ENCODE measurements around the gene CPED1. TPM values are rescaled to one million over a fixed set of nuclear protein-coding genes. Genes with fewer than 3 reads are reported as not detected.
"Not testable (repeated sequence)": the region's sequence is repeated elsewhere in the genome, so short reads cannot be mapped to it uniquely, and the experiment has no call there.

The CPED1 gene
- total and polyA plus RNA-seq, 3 donors from 2014 or later = 7.4 to 13.1 (median 11.8) TPM

DNA sequence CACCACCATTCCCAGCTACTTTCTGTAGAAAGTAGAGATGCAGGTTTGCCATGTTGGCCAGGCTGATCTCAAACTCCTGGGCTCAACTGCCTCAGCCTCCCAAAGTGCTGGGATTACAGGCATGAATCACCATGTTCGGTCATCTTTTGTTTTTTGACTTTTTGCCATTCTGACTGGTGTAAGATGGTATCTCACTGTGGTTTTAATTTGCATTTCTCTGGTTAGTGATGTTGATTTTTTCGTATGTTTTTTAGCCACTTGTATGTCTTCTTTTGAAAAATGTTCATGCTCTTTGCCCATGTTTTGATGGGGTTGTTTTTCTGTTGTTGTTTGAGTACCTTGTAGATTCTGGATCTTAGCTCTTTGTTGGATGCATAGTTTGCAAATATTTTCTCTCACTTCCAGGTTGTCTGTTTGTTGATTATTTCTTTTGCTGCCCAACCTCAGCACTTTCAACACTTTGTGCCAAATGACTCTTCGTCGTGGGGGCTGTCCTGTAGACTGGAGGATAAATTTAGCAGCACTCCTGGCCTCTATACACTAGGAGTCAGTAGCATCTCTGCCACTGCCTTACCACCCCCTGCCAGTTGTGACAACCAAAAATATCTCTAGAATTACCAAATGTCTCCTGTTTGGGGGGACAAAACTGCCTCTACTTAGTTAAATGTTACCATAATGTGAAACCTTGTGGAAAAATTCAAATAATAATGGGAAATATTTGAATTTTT is 6.5 kb upstream of the CPED1 start:
- Histone ChIP-seq H3K36me3 (ENCODE audit: low read depth, missing control alignments) (no peaks in the 10 kb centered on the region), H3K27ac (no peak overlapping the region), H3K27me3 (no peaks in the 10 kb centered on the region), H3K4me1 (no peaks in the 10 kb centered on the region), H3K9me3 (no peaks in the 10 kb centered on the region), H3K4me3 (no peak overlapping the region)
- intact Hi-C loops (cut with DNase I; ENCODE audit: low total_unique reads) = no loop called here
- TF ChIP-seq POLR2A (IDR thresholded peaks at IDR 0.05) = no peak
- TF ChIP-seq, protein P1, sequence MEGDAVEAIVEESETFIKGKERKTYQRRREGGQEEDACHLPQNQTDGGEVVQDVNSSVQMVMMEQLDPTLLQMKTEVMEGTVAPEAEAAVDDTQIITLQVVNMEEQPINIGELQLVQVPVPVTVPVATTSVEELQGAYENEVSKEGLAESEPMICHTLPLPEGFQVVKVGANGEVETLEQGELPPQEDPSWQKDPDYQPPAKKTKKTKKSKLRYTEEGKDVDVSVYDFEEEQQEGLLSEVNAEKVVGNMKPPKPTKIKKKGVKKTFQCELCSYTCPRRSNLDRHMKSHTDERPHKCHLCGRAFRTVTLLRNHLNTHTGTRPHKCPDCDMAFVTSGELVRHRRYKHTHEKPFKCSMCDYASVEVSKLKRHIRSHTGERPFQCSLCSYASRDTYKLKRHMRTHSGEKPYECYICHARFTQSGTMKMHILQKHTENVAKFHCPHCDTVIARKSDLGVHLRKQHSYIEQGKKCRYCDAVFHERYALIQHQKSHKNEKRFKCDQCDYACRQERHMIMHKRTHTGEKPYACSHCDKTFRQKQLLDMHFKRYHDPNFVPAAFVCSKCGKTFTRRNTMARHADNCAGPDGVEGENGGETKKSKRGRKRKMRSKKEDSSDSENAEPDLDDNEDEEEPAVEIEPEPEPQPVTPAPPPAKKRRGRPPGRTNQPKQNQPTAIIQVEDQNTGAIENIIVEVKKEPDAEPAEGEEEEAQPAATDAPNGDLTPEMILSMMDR (IDR thresholded peaks at IDR 0.05) = no peak
- WGBS, 2 donors = 85 to 89% methylated on average over 4 of the region's 4 CpGs
- no peak for DNase-seq

DNA sequence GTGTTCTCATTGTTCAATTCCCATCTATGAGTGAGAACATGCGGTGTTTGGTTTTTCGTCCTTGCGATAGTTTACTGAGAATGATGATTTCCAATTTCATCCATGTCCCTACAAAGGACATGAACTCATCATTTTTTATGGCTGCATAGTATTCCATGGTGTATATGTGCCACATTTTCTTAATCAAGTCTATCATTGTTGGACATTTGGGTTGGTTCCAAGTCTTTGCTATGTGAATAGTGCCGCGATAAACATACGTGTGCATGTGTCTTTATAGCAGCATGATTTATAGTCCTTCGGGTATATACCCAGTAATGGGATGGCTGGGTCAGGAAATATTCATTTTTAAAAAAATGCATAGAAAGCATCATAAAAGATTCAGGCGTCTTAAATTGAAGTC is 4.9 kb upstream of the CPED1 start:
- H3K4me3 ChIP-seq; H3K27me3 ChIP-seq; H3K4me1 ChIP-seq; intact Hi-C loops (cut with DNase I; ENCODE audit: low total_unique reads); H3K27ac ChIP-seq; H3K36me3 ChIP-seq (ENCODE audit: low read depth, missing control alignments); DNase-seq; H3K9me3 ChIP-seq: not testable (repeated sequence)
- WGBS, 2 donors = 91 to 96% methylated on average over 5 of the region's 8 CpGs

DNA sequence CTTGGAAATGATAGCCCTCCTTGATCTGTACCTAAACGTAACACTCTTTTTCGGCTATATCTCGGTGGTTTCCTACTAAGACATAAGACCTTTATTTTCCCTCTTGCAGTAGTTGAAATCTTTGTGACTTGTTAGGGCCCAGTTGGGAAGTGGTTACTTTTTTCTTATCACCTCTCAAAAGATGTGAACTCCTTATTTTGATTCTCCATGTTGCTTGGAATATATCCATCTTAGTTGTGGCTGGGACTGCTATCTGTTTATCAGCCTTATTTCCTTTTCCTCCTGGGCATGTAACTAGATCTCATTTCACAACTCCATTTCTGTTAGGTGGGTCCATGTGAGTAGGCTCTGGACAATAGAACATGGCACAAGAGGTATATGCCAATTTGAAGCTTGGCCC is 4.1 kb upstream of the CPED1 start:
- 90 to 91% methylated on average over 3 of the region's 3 CpGs for WGBS, 2 donors
- Histone ChIP-seq H3K4me3 (no peak overlapping the region), H3K9me3 (no peaks in the 10 kb centered on the region), H3K27ac (no peak overlapping the region), H3K27me3 (no peaks in the 10 kb centered on the region), H3K36me3 (ENCODE audit: low read depth, missing control alignments) (no peaks in the 10 kb centered on the region), H3K4me1 (no peaks in the 10 kb centered on the region)
- intact Hi-C loops (cut with DNase I; ENCODE audit: low total_unique reads) = no loop called here
- DNase-seq = no peak
- TF ChIP-seq, protein P1 (IDR thresholded peaks at IDR 0.05) = no peak
- TF ChIP-seq POLR2A (IDR thresholded peaks at IDR 0.05) = no peak

DNA sequence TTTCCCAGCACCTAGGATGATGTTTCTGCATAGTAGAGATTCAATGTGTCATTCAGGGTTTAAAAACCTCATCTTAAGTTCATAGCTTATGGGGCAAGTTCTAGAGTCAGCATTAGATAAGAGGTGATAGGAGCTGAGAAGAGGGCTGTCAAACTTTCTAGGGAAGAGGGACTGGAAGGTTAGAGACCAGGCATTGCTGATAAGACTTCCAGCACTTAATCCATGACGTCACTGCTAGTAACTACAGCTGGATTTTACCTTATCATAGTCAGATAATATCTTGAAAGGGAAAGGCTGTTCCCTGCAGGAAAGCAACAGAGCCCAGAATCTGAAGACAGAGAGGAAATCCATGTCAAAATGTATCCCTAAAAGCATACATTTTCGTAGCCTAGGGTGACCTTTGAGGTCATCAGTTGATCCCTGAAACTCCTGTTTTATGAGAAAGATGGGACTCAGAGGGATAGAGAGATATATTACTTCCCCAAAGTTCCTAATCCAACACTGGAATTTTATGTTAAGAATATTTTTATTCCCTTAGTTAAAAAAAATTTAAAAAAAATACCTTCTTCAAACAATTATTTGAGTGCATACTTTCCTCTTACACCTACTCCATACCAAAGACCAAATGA is 3.3 kb upstream of the CPED1 start:
- no peak for TF ChIP-seq POLR2A (IDR thresholded peaks at IDR 0.05)
- TF ChIP-seq, protein P1 (IDR thresholded peaks at IDR 0.05) = no peak
- H3K4me3 ChIP-seq = no peak overlapping the region
- H3K9me3 ChIP-seq = no peaks in the 10 kb centered on the region
- WGBS, 2 donors = 44 to 68% methylated on average over 2 of the region's 2 CpGs
- no peaks in the 10 kb centered on the region for H3K36me3 ChIP-seq (ENCODE audit: low read depth, missing control alignments)
- no peaks in the 10 kb centered on the region for H3K4me1 ChIP-seq
- H3K27me3 ChIP-seq = no peaks in the 10 kb centered on the region
- intact Hi-C loops (cut with DNase I; ENCODE audit: low total_unique reads) = loop anchor here (5.0 kb wide), 1 partner anchor 97 kb away; no protein-coding TSS in a partner anchor
- H3K27ac ChIP-seq = no peak overlapping the region
- no peak for DNase-seq

DNA sequence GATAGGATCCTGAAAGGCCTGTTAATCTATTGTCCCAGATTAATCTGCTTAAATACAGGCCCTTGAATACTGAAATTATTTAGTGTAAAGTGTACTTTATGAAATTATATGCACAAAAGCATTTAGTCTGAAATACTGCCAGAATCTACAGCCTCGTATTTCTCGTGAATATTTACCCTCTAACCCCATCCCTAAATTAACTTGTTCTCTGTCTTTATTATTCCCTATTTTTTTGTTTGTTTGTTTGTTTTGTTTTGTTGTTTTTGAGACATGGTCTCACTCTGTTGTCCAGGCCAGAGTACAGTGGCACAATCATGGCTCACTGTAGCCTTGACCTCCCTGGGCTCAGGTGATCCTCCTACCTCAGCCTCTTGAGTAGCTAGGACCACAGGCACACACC is 2.7 kb upstream of the CPED1 start:
- TF ChIP-seq POLR2A (IDR thresholded peaks at IDR 0.05) = no peak
- TF ChIP-seq, protein P1 (IDR thresholded peaks at IDR 0.05) = no peak
- Histone ChIP-seq H3K27me3 (no peaks in the 10 kb centered on the region), H3K27ac (no peak overlapping the region), H3K36me3 (ENCODE audit: low read depth, missing control alignments) (no peaks in the 10 kb centered on the region), H3K9me3 (no peaks in the 10 kb centered on the region), H3K4me3 (no peak overlapping the region), H3K4me1 (no peaks in the 10 kb centered on the region)
- WGBS, 2 donors = 85 to 88% methylated on average over 2 of the region's 2 CpGs
- no peak for DNase-seq
- intact Hi-C loops (cut with DNase I; ENCODE audit: low total_unique reads) = loop anchor here (5.0 kb wide), 1 partner anchor 96 kb away; no protein-coding TSS in a partner anchor

Data from testis (tissue), 3 donors.